Osteocyte (in vitro differentiated cells): ENCODE results near the gene HSD17B2. TPM values are rescaled to one million over a fixed set of nuclear protein-coding genes. Genes with fewer than 3 reads are reported as not detected.

Source experiments
- DNase-seq: peaks from one replicate; pipeline ENCODE4 v3.0.0; 2021; ENCODE audit warnings: mixed read lengths; ENCODE audit not compliant: unreplicated experiment; ENCODE audit errors: extremely low spot score
- H3K27ac Mint-ChIP-seq: one replicate; pipeline ENCODE4 v1.8.0; 2021; ENCODE audit warnings: mild to moderate bottlenecking, mixed read lengths; ENCODE audit not compliant: unreplicated experiment
- H3K27me3 Mint-ChIP-seq: one replicate; pipeline ENCODE4 v1.8.0; 2021; ENCODE audit warnings: mixed read lengths; ENCODE audit not compliant: unreplicated experiment
- H3K36me3 Mint-ChIP-seq: one replicate; pipeline ENCODE4 v1.8.0; 2021; ENCODE audit warnings: mixed read lengths; ENCODE audit not compliant: unreplicated experiment
- H3K4me1 Mint-ChIP-seq: one replicate; pipeline ENCODE4 v1.8.0; 2021; ENCODE audit warnings: mixed read lengths; ENCODE audit not compliant: unreplicated experiment
- H3K4me3 Mint-ChIP-seq: one replicate; pipeline ENCODE4 v1.8.0; 2021; ENCODE audit warnings: mild to moderate bottlenecking, moderate library complexity, mixed read lengths; ENCODE audit not compliant: unreplicated experiment
- H3K9me3 Mint-ChIP-seq: one replicate; pipeline ENCODE4 v1.8.0; 2021; ENCODE audit warnings: mixed read lengths; ENCODE audit not compliant: unreplicated experiment
- total RNA-seq: library from RNA; stranded (reverse); gene quantifications from 2 replicates; pipeline ENCODE4 v1.2.1, GENCODE V29; 2021
- TF ChIP-seq, protein P1 (sequence below): fragments of 200-600 bp; sonication (generic); IDR thresholded peaks from 2 replicates; pipeline ENCODE4 v1.5.0; 2021; ENCODE audit warnings: antibody characterized with exemption, mild to moderate bottlenecking, moderate library complexity

Gene HSD17B2
- total RNA-seq, 1 donor from 2014 or later: 0.40 TPM

DNA sequence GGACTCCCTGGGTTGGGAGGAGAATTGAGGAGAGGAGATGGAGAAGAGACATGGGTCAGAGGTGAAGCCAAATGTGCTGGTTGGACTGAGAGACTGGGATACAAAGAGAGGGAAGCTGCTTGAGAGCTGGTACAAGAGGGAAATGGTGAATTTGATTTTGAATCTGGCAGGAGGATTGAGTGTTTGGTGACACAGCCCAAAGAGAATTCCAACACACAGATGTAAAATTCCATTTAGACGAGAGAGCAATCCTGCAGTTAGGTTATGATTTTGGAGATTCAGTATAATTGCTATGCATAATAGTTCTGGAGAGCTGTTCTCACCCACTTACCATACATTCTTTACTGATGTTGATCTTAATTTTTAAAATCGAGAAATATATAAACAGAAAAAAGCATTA, 57.7 kb downstream of the HSD17B2 start:
- H3K27me3 Mint-ChIP-seq: no peaks in the 10 kb centered on the region
- DNase-seq: no peak
- TF ChIP-seq, protein P1, sequence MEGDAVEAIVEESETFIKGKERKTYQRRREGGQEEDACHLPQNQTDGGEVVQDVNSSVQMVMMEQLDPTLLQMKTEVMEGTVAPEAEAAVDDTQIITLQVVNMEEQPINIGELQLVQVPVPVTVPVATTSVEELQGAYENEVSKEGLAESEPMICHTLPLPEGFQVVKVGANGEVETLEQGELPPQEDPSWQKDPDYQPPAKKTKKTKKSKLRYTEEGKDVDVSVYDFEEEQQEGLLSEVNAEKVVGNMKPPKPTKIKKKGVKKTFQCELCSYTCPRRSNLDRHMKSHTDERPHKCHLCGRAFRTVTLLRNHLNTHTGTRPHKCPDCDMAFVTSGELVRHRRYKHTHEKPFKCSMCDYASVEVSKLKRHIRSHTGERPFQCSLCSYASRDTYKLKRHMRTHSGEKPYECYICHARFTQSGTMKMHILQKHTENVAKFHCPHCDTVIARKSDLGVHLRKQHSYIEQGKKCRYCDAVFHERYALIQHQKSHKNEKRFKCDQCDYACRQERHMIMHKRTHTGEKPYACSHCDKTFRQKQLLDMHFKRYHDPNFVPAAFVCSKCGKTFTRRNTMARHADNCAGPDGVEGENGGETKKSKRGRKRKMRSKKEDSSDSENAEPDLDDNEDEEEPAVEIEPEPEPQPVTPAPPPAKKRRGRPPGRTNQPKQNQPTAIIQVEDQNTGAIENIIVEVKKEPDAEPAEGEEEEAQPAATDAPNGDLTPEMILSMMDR: no peak
- H3K9me3 Mint-ChIP-seq: no peaks in the 10 kb centered on the region
- no peak overlapping the region for H3K4me3 Mint-ChIP-seq
- no peaks in the 10 kb centered on the region for H3K36me3 Mint-ChIP-seq
- no peaks in the 10 kb centered on the region for H3K4me1 Mint-ChIP-seq
- no peak overlapping the region for H3K27ac Mint-ChIP-seq

DNA sequence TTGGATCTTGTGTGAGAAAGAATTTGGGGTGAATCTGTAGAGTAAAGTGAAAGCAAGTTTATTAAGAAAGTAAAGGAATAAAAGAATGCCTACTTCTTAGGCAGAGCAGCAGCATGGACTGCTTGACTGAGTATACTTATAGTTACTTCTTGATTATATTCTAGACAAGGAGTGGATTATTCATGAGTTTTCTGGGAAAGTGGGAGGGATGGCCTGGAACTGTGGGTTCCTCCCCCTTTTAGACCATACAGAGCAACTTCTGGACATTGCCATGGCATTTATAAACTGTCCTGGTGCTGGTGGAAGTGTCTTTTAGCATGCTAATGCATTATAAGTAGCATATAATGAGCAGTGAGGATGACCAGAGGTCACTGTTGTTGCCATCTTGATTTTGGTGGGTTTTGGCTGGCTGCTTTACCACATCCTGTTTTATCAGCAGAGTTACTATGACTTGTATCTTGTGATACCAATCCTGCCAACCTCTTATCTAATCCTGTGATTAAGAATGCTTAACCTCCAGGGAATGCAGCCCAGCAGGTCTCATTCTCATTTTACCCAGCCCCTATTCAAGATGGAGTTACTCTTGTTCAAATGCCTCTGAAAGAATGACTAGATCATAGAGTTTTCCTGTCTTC, 58.7 kb downstream of the HSD17B2 start:
- H3K27ac Mint-ChIP-seq: no peak overlapping the region
- TF ChIP-seq, protein P1: no peak
- H3K27me3 Mint-ChIP-seq: no peaks in the 10 kb centered on the region
- H3K4me3 Mint-ChIP-seq: no peak overlapping the region
- H3K36me3 Mint-ChIP-seq: no peaks in the 10 kb centered on the region
- H3K4me1 Mint-ChIP-seq: no peaks in the 10 kb centered on the region
- DNase-seq: no peak
- H3K9me3 Mint-ChIP-seq: no peaks in the 10 kb centered on the region

DNA sequence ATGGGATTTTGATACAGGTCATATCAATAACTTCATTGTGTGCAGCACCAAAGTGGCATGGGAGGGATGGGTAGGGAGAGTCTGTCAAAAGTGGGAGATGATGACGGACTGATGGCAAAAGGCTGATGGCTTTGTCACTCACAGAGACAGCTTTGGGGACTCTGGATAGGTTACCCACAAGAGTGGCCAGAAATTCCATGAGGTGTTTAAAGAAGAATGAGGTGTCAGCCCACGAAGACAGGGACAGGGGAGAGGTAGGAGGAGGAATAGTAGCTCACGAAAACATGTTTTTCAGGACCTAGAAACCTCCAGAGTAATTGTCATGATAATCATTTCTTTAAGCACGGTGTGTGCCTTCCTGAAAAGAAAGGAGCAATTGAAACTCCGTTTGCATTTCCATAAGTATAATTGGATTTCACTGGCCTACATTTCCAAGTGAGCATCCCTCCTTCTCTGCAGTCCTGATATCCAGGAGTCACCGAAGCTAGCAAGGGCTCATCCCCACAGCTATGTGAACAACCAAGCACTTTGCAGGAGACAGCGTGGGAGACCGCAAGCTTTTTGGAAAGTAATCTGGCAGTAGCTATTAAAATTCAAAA, 60.0 kb downstream of the HSD17B2 start:
- Mint-ChIP-seq H3K4me3 (no peak overlapping the region), H3K27me3 (no peaks in the 10 kb centered on the region), H3K9me3 (no peaks in the 10 kb centered on the region), H3K36me3 (no peaks in the 10 kb centered on the region), H3K27ac (no peak overlapping the region), H3K4me1 (no peaks in the 10 kb centered on the region)
- no peak for DNase-seq
- TF ChIP-seq, protein P1: no peak

DNA sequence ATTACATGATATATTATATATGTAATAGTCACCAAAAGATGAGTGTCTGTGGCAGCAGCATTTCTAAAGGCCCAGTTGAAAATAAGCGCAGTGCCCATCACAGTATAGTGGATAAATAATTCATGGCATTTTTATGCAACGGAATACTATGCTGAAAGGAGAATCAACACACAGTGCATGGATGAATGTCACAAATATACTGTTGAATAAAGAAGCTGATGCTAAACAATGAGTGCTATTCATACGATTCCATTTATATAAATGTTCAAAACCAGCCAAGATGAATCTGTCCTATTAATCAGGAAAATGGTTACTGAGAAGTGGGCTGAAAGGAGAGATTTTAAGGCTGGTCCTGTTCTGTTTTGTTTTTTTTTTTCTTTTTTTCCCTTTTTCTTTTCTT, 61.6 kb downstream of the HSD17B2 start:
- Mint-ChIP-seq H3K9me3 (no peaks in the 10 kb centered on the region), H3K4me3 (no peak overlapping the region), H3K4me1 (no peaks in the 10 kb centered on the region), H3K36me3 (no peaks in the 10 kb centered on the region), H3K27ac (no peak overlapping the region), H3K27me3 (peaks cover 4% of the 10 kb centered on the region)
- TF ChIP-seq, protein P1: no peak
- DNase-seq: no peak

DNA sequence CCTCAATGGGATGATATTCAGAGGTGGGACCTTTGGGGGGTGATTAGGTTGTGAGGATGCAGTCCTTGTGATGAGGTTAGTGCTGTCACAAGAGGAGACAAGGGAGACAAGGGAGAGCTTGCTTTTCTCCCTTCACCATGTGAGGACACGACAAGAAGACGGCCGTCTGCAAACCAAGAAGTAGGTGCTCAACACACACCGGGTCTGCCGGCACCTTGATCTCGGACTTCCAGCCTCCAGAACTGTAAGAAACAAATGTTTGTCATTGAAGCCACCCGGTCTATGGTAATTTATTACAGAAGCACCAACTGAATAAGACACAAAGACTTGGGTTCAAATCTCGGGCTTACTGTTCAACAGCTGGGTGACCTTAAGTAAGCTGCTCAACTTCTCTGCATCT, 70.1 kb downstream of the HSD17B2 start:
- H3K27ac Mint-ChIP-seq: no peak overlapping the region
- H3K4me3 Mint-ChIP-seq: no peak overlapping the region
- DNase-seq: no peak
- H3K36me3 Mint-ChIP-seq: no peaks in the 10 kb centered on the region
- peaks cover 37% of the 10 kb centered on the region for H3K27me3 Mint-ChIP-seq
- H3K9me3 Mint-ChIP-seq: no peaks in the 10 kb centered on the region
- TF ChIP-seq, protein P1: no peak
- no peaks in the 10 kb centered on the region for H3K4me1 Mint-ChIP-seq
